ENCODE data around the gene SHISAL1.

Gene SHISAL1

GRCh38 chr22:44312766-44313165 lies at the start of gene SHISAL1:
SHISAL1 (minus strand) TSS chr22:44312951; CDS start chr22:44300945, 12,006 bp downstream.
- DNase-seq (ENCODE audit: low read depth) = no peak

GRCh38 chr22:44361391-44362126 lies 48.8 kb upstream of the SHISAL1 start:
- DNase-seq (ENCODE audit: low read depth) = no peak

GRCh38 chr22:44360668-44361381 lies 48.1 kb upstream of the SHISAL1 start:
- no peak for DNase-seq (ENCODE audit: low read depth)

- DNase-seq (ENCODE audit: low read depth) = no peak
Observed at GRCh38 chr22:44360306-44360667, 47.5 kb upstream of the SHISAL1 start.

GRCh38 chr22:44359496-44360110 lies 46.9 kb upstream of the SHISAL1 start:
- no peak for DNase-seq (ENCODE audit: low read depth)

GRCh38 chr22:44358709-44359440 lies 46.1 kb upstream of the SHISAL1 start:
- no peak for DNase-seq (ENCODE audit: low read depth)

GRCh38 chr22:44357966-44358465 lies 45.3 kb upstream of the SHISAL1 start:
- no peak for DNase-seq (ENCODE audit: low read depth)

- no peak for DNase-seq (ENCODE audit: low read depth)
Observed at GRCh38 chr22:44357296-44357965, 44.7 kb upstream of the SHISAL1 start.

- DNase-seq (ENCODE audit: low read depth) = no peak
Observed at GRCh38 chr22:44355716-44356070, 42.9 kb upstream of the SHISAL1 start.

GRCh38 chr22:44354288-44354687 lies 41.5 kb upstream of the SHISAL1 start:
- DNase-seq (ENCODE audit: low read depth) = no peak

- DNase-seq (ENCODE audit: low read depth) = no peak
Observed at GRCh38 chr22:44353041-44353440, 40.3 kb upstream of the SHISAL1 start.

GRCh38 chr22:44352378-44353035 lies 39.8 kb upstream of the SHISAL1 start:
- no peak for DNase-seq (ENCODE audit: low read depth)

GRCh38 chr22:44351685-44352377 lies 39.1 kb upstream of the SHISAL1 start:
- no peak for DNase-seq (ENCODE audit: low read depth)

GRCh38 chr22:44351037-44351436 lies 38.3 kb upstream of the SHISAL1 start:
- no peak for DNase-seq (ENCODE audit: low read depth)

- no peak for DNase-seq (ENCODE audit: low read depth)
Observed at GRCh38 chr22:44349594-44349993, 36.8 kb upstream of the SHISAL1 start.

GRCh38 chr22:44348971-44349560 lies 36.3 kb upstream of the SHISAL1 start:
- DNase-seq (ENCODE audit: low read depth) = no peak

GRCh38 chr22:44347549-44347948 lies 34.8 kb upstream of the SHISAL1 start:
- DNase-seq (ENCODE audit: low read depth) = no peak

- no peak for DNase-seq (ENCODE audit: low read depth)
Observed at GRCh38 chr22:44347080-44347479, 34.3 kb upstream of the SHISAL1 start.

- no peak for DNase-seq (ENCODE audit: low read depth)
Observed at GRCh38 chr22:44345872-44346271, 33.1 kb upstream of the SHISAL1 start.

- DNase-seq (ENCODE audit: low read depth) = no peak
Observed at GRCh38 chr22:44344407-44344806, 31.7 kb upstream of the SHISAL1 start.
